SU-DHL-6 (cell line): Measurements from ENCODE around the gene SLC6A13.

Experiments
- CTCF ChIP-seq: fragments of 200-600 bp; sonication (generic); IDR thresholded peaks from one replicate; pipeline ENCODE4 v1.5.1; 2017; ENCODE audit warnings: antibody characterized with exemption, mild to moderate bottlenecking, low read length, moderate library complexity; ENCODE audit not compliant: insufficient read depth, poor library complexity, severe bottlenecking
- EZH2phosphoT487 ChIP-seq: fragments of 200-600 bp; sonication (generic), shearing (Covaris generic); conservative IDR thresholded peaks from 2 replicates; pipeline ENCODE4 v1.6.1; 2018; ENCODE audit warnings: mild to moderate bottlenecking, antibody characterized with exemption, low read length, moderate library complexity, mixed read lengths

GRCh38 chr12:234891-235415 lies 27.7 kb downstream of the SLC6A13 start:
- no peak for TF ChIP-seq CTCF
- no peak for TF ChIP-seq EZH2phosphoT487
